ACHN (cell line): ENCODE data around the gene ATF7IP.
A peak's percentile ranks its signal among the peaks of the same experiment; 100 is the strongest.

Experiments used
- DNase-seq: peaks from one replicate; pipeline ENCODE4 v3.0.0-alpha.2; 2015
- in situ Hi-C: cut with HindIII; loops from 2 replicates; pipeline ENCODE4 v1.10.0; 2017; ENCODE audit warnings: low sequenced_read_pairs, low pct_ligation_motif_present, low pct_unique_long_range_greater_than_20kb

ATF7IP gene

GRCh38 chr12:14454098-14454907, 88.8 kb downstream of the ATF7IP start:
- in situ Hi-C loops: no loop called here
- peak; percentile 77 for DNase-seq

- in situ Hi-C loops: no loop called here
- DNase-seq: no peak
Measured at GRCh38 chr12:14460212-14460841, 94.8 kb downstream of the ATF7IP start.

- no peak for DNase-seq
- in situ Hi-C loops: no loop called here
Measured at GRCh38 chr12:14471497-14471896, 106.0 kb downstream of the ATF7IP start.

DNA sequence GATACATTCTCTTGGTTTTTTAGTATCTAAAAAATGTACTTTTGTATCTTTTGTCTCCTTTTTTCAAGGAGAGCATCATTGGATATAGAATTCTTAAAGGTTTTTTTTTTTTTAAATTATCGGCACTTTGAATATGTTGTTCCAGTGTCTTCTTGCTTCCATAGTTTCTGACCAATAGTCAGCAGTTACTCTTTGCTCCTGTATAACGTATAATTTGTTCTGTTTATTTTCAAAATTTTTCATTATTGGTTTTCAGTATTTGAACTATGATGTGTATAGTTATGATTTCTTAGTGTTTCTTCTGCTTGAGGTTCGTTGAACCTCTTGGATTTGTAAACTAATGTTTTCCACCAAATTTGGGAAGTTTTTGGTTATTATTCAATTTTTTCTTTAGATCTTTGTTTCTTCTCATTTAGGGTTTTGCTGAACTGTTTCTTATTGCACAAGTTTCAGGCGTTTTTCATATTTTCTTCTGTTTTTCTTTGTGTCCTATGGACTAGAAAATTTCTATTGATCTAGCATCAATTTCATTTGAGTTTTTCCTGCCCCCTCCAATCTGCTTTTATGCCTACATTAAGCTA, 108.3 kb downstream of the ATF7IP start:
- in situ Hi-C loops: no loop called here
- DNase-seq: peak; percentile 54

DNA sequence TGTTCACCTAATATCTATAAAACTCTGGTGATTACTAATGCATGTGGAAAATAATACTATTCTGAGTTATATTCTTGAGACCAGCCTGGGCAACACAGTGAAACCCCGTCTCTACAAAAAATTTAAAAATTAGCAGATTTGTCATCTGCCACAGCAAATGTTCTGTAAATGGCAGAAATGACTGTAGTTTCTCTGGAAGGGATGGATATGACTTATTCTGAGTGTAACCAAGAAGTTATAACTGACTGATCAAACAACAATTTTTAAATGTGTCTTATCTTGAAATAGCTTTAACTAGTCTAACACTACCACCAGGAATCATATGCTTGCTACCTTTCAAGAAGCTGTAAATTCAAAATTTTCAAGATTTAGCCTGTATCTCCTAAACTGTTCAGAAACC, 113.5 kb downstream of the ATF7IP start:
- DNase-seq: no peak
- in situ Hi-C loops: no loop called here

- no peak for DNase-seq
- in situ Hi-C loops: no loop called here
Measured at GRCh38 chr12:14481201-14481600, 115.7 kb downstream of the ATF7IP start.

GRCh38 chr12:14482361-14482760, 116.9 kb downstream of the ATF7IP start:
- in situ Hi-C loops: no loop called here
- DNase-seq: no peak

GRCh38 chr12:14482886-14483285, 117.4 kb downstream of the ATF7IP start:
- in situ Hi-C loops: no loop called here
- DNase-seq: no peak

DNA sequence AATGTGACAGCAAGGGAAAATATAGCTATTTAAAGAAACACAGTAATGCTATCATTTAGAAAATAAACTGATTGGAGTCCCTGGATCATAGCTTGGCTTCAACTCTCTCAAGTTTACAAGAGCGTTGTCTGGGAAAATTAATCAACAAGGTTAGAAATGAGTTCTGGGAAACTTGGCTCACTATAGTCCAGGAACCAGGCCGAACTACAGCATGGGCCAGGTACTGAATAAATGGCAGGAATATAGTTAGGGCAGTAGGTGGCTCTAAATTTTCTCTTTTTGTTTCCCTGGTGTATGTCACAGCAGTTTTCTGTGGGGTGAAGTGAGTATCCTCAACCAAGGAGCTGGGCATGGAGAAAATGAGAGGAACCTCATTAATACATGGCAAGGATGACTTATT, 129.8 kb downstream of the ATF7IP start:
- no peak for DNase-seq
- in situ Hi-C loops: no loop called here

DNA sequence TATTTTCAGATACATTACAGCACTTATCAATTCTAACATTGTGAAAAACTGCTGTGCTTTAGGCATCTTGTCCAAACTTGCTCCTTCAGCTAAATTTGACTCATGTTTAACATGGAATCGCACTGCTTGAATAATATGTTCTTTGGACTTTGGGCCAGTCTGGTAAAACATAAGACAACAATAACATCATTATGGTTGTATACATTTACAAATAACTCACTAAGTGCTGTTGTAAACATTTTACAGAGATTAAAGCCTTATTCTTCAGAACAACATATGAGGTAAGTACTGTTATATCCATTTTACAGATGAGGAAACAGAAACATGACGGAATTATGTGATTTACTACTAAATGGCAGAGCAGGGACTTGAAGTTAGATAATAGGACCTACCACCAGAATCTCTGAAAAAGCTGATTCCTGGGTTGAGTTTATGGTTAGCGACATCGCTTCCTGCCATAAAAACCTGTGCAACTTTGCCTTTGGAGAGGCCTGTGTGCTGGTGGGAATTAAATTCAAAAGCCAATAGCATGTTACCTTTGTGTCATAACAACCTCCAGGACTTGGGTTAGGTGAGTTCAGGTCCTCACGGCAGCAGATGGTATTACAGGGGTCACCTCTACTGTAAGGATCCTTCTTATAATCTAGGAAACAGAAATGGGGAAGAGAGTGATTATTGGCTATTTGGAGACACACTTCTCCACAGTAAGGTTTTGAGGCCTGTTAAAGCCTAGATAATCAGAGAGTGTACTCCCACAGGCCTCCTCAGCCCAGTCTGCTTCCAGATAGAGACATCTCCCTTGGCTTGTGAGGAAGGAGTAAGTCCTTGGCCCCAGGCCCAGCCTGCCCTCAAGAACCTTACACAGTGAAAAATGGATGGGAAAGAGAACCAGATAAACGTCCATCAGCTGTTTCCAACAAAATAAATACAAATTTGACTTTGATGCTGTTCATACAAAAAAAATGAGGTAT, 140.4 kb downstream of the ATF7IP start:
- in situ Hi-C loops: no loop called here
- DNase-seq: no peak

DNA sequence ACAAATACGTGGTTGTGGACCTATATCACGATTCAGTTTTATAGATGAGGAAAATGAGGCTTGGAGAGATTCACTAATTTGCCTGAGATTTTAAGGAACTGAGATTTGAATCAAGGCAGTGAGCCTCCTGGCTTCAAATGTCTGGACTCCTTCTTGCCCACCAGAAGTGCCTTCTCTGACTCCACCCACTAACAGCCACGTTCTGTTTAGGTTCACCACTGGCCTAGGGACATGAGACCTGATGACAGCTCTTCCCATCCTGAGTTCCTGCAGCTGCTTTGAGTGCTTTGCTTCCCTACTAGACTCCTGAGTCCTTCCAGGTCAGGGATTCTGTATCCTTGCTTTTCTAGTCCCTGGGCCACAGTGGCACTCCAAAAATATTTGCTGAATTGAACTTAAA, 145.1 kb downstream of the ATF7IP start:
- in situ Hi-C loops: no loop called here

DNA sequence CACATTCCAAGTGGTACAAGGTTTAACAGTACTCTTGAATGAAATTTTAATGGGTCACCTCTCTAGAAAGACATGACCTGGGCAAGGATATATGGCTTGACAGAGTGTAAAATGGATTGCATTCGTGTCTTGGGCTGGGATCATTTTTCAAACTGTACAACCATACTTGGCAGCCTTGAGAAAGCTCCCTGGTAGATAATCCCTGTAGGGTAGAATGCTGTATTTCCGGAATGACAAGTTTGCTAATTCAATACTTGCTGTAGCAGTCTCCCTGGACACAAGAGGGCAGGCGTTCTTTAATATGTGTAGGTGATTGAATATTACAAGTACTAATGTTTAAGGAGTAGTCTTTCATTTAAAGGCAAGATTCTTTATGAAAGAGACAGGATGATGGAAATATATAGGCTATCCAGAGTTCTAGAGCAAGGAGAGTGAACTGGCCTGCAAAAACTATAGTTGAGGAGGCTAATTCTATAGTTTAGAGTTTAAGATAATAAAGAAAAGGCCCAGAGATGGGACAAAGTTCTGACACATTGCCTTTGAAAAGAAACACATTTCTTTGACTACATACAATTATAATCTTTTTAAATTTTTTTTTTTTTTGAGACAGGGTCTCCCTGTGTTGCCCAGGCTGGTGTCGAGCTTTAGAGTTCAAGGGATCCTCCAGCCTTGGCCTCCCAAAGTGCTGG, 148.8 kb downstream of the ATF7IP start:
- in situ Hi-C loops: no loop called here
- DNase-seq: peak; percentile 26

More for the DNA sequence above, 145.1 kb downstream of the ATF7IP start:
- DNase-seq: no peak

DNA sequence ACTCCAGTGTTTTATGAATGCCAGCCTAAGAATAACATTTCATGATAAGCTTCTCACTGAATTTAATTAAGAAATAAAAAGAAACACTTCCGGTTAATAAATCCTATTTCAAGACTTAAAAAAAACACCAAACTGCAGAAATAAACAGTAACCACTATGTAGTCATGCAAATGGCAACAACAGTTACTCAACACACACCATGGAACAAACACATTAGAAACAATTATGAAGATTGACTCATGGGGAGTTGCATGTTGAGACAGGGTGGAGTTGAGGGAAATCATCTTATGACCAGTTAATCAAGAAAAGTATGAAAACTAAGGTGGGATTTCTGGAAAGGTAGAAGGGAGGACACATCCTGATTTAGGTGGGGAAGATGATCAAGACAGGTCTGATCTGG, 149.5 kb downstream of the ATF7IP start:
- no peak for DNase-seq
- in situ Hi-C loops: no loop called here

DNA sequence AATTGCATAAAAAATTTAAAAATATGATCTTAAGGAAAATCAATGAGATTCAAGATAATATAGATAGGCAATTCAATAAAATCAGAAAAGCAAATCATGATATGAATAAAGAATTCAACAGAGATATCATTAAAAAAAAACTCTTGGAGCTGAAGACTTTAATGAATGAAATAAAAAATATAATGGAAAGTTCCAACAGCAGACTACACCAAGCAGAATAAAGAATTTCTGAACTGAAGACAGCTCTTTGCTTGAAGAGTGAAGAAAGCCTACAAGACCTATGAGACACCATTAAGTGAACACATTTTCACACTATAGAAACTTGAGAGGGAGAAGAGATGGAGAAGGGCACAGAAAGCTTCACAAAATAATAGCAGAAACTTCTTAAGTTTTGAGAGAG, 156.3 kb downstream of the ATF7IP start:
- in situ Hi-C loops: no loop called here
- DNase-seq: no peak

DNA sequence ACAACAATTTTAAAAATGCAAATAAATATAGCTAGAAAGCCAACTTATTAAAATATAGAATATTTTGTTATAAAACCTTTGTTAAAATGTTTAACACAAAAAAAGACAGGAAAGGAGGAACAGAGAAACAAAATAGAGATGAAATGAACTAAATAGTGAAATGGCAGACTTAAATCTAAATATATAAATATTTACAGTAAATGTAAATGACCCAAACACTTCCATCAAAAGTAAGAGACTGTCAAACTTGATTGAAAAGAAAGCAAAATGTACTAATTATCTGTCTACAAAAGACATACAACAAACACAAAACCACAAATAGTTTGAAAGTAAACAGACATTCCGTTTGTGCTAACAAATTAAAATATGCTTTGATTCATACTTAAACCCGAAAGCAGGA, 160.5 kb downstream of the ATF7IP start:
- in situ Hi-C loops: no loop called here
- DNase-seq: no peak

- in situ Hi-C loops: no loop called here
Measured at GRCh38 chr12:14532152-14532551, 166.7 kb downstream of the ATF7IP start.

DNA sequence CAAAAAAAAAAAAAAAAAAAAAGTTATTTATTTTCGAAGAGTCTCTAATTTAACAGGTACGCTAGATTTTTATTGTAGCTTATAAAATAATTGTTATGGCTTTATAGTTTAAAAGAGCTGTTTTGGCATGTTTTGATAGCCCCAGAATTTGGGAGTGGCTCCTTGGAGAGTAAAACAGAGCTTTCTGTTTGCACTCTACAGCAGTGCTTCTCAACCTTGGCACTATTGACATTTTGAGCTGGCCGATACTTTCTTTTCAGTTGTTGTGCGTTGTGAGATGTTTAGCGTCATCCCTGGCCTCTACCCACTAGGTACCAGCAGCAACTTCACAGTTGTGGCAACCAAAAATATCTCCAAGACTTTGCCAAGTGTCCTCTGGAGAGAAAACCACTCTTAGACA, 171.6 kb downstream of the ATF7IP start:
- no peak for DNase-seq
- in situ Hi-C loops: no loop called here

More at GRCh38 chr12:14532152-14532551, 166.7 kb downstream of the ATF7IP start:
- no peak for DNase-seq

DNA sequence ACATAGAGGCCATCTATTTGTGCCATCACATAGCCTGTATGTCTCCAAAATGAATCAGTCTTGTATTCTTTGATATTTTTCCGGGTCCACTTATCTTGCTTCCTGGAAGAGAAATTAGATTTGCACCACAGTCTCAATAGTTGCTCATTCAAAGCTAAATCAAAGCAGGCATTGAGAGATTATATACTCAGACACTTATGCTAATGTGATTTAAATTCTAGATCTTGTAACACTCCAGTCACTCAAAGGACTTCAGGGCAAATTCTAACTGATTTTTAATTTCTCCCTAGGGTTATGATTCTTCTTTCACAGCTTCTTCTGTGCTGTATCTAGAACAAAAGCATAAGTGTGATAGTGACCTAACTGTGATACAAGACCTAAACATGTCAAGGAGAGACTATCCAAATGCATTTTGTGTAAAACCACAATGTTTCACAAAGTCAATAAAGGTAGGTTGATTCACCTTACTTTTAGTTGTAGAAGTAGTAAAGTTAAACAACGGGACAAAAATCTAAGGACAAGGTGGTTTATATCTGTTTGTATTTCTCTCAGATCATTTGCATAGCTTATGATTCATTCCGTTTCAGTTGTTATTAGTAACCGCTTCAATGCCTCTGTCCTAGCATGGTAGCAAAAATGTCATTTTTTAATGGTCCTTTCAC, 175.4 kb downstream of the ATF7IP start:
- no peak for DNase-seq
- in situ Hi-C loops: no loop called here
